GM12878 (cell line): Measurements from ENCODE around the gene GPC6. TPM values are rescaled to one million over a fixed set of nuclear protein-coding genes. Genes with fewer than 3 reads are reported as not detected.

Experiments
- ATAC-seq: fragments of 200-7000 bp; cut with Tn5 transposase; 3 replicates; pipeline ENCODE4 v1.9.1; 2020; ENCODE audit warnings: mild to moderate bottlenecking, moderate library complexity
- BruUV-seq: library from RNA; stranded (reverse); fragments of 400-500 nt; replicated peaks from 2 replicates; lab custom pipeline; 2021; lab: Mats Ljungman, UMichigan
- CTCF ChIA-PET: fragments of 300-600 bp; sonication (Branson Sonifier 250); formaldehyde crosslinking; extraction: SDS; loops from one replicate; lab custom pipeline; 2021; ENCODE audit warnings: inconsistent platforms; lab: Yijun Ruan, JAX
- POLR2A ChIA-PET: fragments of 350-600 bp; formaldehyde crosslinking; extraction: SDS; loops from one replicate; lab custom pipeline; 2021; ENCODE audit warnings: inconsistent platforms; lab: Charles Lee
- RAD21 ChIA-PET: fragments of 300-600 bp; sonication (Branson Sonifier 250); formaldehyde crosslinking; loops from one replicate; lab custom pipeline; 2023; ENCODE audit warnings: antibody characterized with exemption; ENCODE audit not compliant: unreplicated experiment; lab: Charles Lee
- SMC1A ChIA-PET: fragments of 300-600 bp; sonication (Branson Sonifier 250); formaldehyde crosslinking; loops from one replicate; lab custom pipeline; 2023; ENCODE audit not compliant: unreplicated experiment, uncharacterized antibody; lab: Charles Lee
- DNase-seq: peaks from one replicate; pipeline ENCODE4 v3.0.0-alpha.2; 2011; ENCODE audit warnings: low read depth, low spot score
- FAIRE-seq: peaks from 3 replicates; lab custom pipeline; 2011; peaks lifted over from hg19 to GRCh38; lab: Jason Lieb, UNC
- H2AFZ ChIP-seq: 2 replicates; pipeline ENCODE4 v1.6.0; 2011; ENCODE audit warnings: low read depth, low read length, control low read depth; ENCODE audit not compliant: control insufficient read depth
- H3K27ac ChIP-seq: 2 replicates; pipeline ENCODE4 v1.5.1; 2011; ENCODE audit warnings: control low read depth; ENCODE audit not compliant: control insufficient read depth, insufficient read depth
- H3K27me3 ChIP-seq, 2 experiments: replicated peaks in 1 of 2; 2 replicates each; pipeline versions ENCODE4 v1.6.0 to v1.6.1; 2011; ENCODE audit warnings: low read length in 1 of 2; ENCODE audit not compliant: control insufficient read depth in 2 of 2, insufficient read depth in 2 of 2
- H3K36me3 ChIP-seq, 2 experiments: 2 replicates each; pipeline ENCODE4 v1.5.1; 2011; ENCODE audit warnings: low read length in 1 of 2; ENCODE audit not compliant: control insufficient read depth in 2 of 2, insufficient read depth in 2 of 2
- H3K4me1 ChIP-seq: 2 replicates; pipeline ENCODE4 v1.6.1; 2011; ENCODE audit warnings: mild to moderate bottlenecking, low read length, moderate library complexity, mixed read lengths; ENCODE audit not compliant: control insufficient read depth, insufficient read depth
- H3K4me2 ChIP-seq: 2 replicates; pipeline ENCODE4 v1.6.0; 2011; ENCODE audit warnings: control low read depth; ENCODE audit not compliant: control insufficient read depth, insufficient read depth
- H3K4me3 ChIP-seq: fragments of 200-600 bp; sonication (generic); 2 replicates; pipeline ENCODE4 v1.5.1; 2016
- H3K79me2 ChIP-seq: 2 replicates; pipeline ENCODE4 v1.6.0; 2011; ENCODE audit warnings: low read length; ENCODE audit not compliant: control insufficient read depth, insufficient read depth
- H3K9ac ChIP-seq: 2 replicates; pipeline ENCODE4 v1.8.0; 2011; ENCODE audit warnings: low read length, control low read depth, mixed read lengths; ENCODE audit not compliant: control insufficient read depth, insufficient read depth
- H3K9me3 ChIP-seq: replicated peaks from 3 replicates; pipeline ENCODE4 v1.5.1; 2011; ENCODE audit warnings: mild to moderate bottlenecking, low read length; ENCODE audit not compliant: control insufficient read depth, insufficient read depth
- H4K20me1 ChIP-seq: 2 replicates; pipeline ENCODE4 v1.6.0; 2011; ENCODE audit not compliant: control insufficient read depth, insufficient read depth
- BRCA1 ChIP-seq: IDR thresholded peaks from 2 replicates; pipeline ENCODE4 v1.6.1; 2011; ENCODE audit warnings: low read depth, low read length, improper control_type of control experiment
- CEBPZ ChIP-seq: fragments of 150-350 bp; IDR thresholded peaks from 2 replicates; pipeline ENCODE4 v1.6.1; 2016; ENCODE audit warnings: low read depth, low read length
- CREM ChIP-seq: IDR thresholded peaks from 2 replicates; pipeline ENCODE4 v1.6.1; 2014; ENCODE audit warnings: antibody characterized with exemption, low read depth
- IRF5 ChIP-seq: fragments of 450-650 bp; IDR thresholded peaks from 2 replicates; pipeline ENCODE4 v1.6.1; 2017; ENCODE audit warnings: borderline replicate concordance
- MLLT1 ChIP-seq: fragments of 450-650 bp; IDR thresholded peaks from 2 replicates; pipeline ENCODE4 v1.6.1; 2016; ENCODE audit warnings: mild to moderate bottlenecking
- POLR2A ChIP-seq: IDR thresholded peaks from 2 replicates; pipeline ENCODE4 v1.6.1; 2011; ENCODE audit warnings: low read depth, mild to moderate bottlenecking, low read length
- SPI1 ChIP-seq: IDR thresholded peaks from 2 replicates; pipeline ENCODE4 v1.6.1; 2011; ENCODE audit warnings: low read depth, mild to moderate bottlenecking, low read length, moderate library complexity, borderline replicate concordance; ENCODE audit not compliant: insufficient read depth
- SRF ChIP-seq, 2 experiments: IDR thresholded peaks; 2 replicates each; pipeline ENCODE4 v1.6.1; 2011; ENCODE audit warnings: low read depth in 2 of 2, low read length in 2 of 2, mild to moderate bottlenecking in 1 of 2, moderate library complexity in 1 of 2
- TCF3 ChIP-seq: IDR thresholded peaks from 2 replicates; pipeline ENCODE4 v1.6.1; 2012; ENCODE audit warnings: low read depth, mild to moderate bottlenecking, low read length, borderline replicate concordance; ENCODE audit not compliant: insufficient read depth
- WGBS: methylation state at CpG from one replicate; pipeline ENCODE4 v1.1.6; 2016; ENCODE audit warnings: low lambda C conversion rate; ENCODE audit not compliant: insufficient replicate concordance, insufficient coverage; ENCODE audit errors: missing lambda C conversion rate; 5-methylcytosine and 5-hydroxymethylcytosine counted together
- in situ Hi-C: fragments of 300-500 bp; cut with MboI; formaldehyde crosslinking; loops from 9 replicates; pipeline ENCODE4 v1.14.3; 2018; ENCODE audit warnings: mixed read lengths
- intact Hi-C: fragments of 100-400 bp; cut with micrococcal nuclease; formaldehyde crosslinking; loops from one replicate; pipeline ENCODE4 v1.14.2; 2022; ENCODE audit not compliant: unreplicated experiment
- polyA plus RNA-seq, 11 experiments: library from polyadenylated mRNA; depleted of rRNA in 4 of 11; unstranded in 6 of 11; stranded (reverse) in 5 of 11; fragments of >200 nt; fragmentation: Nextera tagmentation in 4 of 11; fragmentation: Illumina TruSeq in 1 of 11; extraction: Ambion mirVana in 4 of 11; extraction: Trizol in 1 of 11; gene quantifications; 1 replicate in 1 of 11; 2 replicates in 10 of 11; pipeline versions ENCODE4 v1.2.1 to v1.2.3, GENCODE V29; 2011 to 2016; ENCODE audit warnings: inconsistent platforms in 2 of 11, missing spikeins in 2 of 11, low read depth in 1 of 11
- total RNA-seq, 4 experiments: library from RNA; depleted of rRNA in 3 of 4; stranded (reverse); fragments of >200 nt in 3 of 4; fragmentation: Illumina TruSeq in 1 of 4; extraction: Trizol in 1 of 4; gene quantifications; 2 replicates each; pipeline versions ENCODE4 v1.2.1 to v1.2.3, GENCODE V29; 2013 to 2021

The GPC6 gene
- total and polyA plus RNA-seq, 10 of the 15 experiments (the other 5 are each of a cell fraction or from before 2014, with no cell fraction given): 0.03 to 0.04 (median 0.03) TPM; not detected in 7

GRCh38 chr13:93473441-93474270, 247.0 kb downstream of the GPC6 start (continued):
- TF ChIP-seq CEBPZ: no peak
- no peak for TF ChIP-seq SRF (IDR thresholded peaks at IDR 0.05; ENCODE audit: low read depth in 2 of 2, low read length in 2 of 2)

GRCh38 chr13:93476175-93476574, 249.6 kb downstream of the GPC6 start:
- Histone ChIP-seq H4K20me1 (no peaks in the 10 kb centered on the region), H3K4me1 (no peaks in the 10 kb centered on the region), H3K4me3 (no peak overlapping the region), H3K36me3 (no peaks in the 10 kb centered on the region), H3K9ac (no peak overlapping the region), H3K27ac (no peak overlapping the region), H2AFZ (no peak overlapping the region), H3K79me2 (no peaks in the 10 kb centered on the region), H3K9me3 (no peaks in the 10 kb centered on the region; the same call in 2 of the 3 replicates), H3K27me3 (no peaks in the 10 kb centered on the region), H3K4me2 (no peak overlapping the region)
- no peak for ATAC-seq
- no peak for DNase-seq
- TF ChIP-seq MLLT1 (no peak), IRF5 (no peak), TCF3 (no peak), BRCA1 (no peak), POLR2A (no peak), CREM (no peak), SPI1 (no peak)
- ChIA-PET CTCF (no interaction called here), RAD21 (no interaction called here), SMC1A (no interaction called here), POLR2A (no interaction called here)
- BruUV-seq: no TSS peak
- no peak for FAIRE-seq
- in situ Hi-C loops (no loop called here), intact Hi-C loops (no loop called here)
- WGBS: 63% methylated on average over 8 of the region's 8 CpGs
